MM.1S (cell line): Measurements from ENCODE around the gene NR6A1.

Source experiments
- DNase-seq: peaks from one replicate; pipeline ENCODE4 v3.0.0-alpha.2; 2015
- H2AFZ ChIP-seq: fragments of 300-600 bp; sonication (generic); 2 replicates; pipeline ENCODE4 v1.6.0; 2016; ENCODE audit warnings: antibody characterized with exemption, low read length
- H3F3A ChIP-seq: fragments of 300-600 bp; sonication (generic); 2 replicates; pipeline ENCODE4 v1.6.1; 2016; ENCODE audit warnings: mild to moderate bottlenecking, antibody characterized with exemption, low read length, moderate library complexity, mixed read lengths; ENCODE audit not compliant: insufficient read depth
- H3K27ac ChIP-seq: fragments of 300-600 bp; sonication (generic); 2 replicates; pipeline ENCODE4 v1.5.1; 2016; ENCODE audit warnings: mild to moderate bottlenecking, low read length
- H3K27me3 ChIP-seq: fragments of 300-600 bp; sonication (generic); replicated peaks from 2 replicates; pipeline ENCODE4 v1.6.0; 2016; ENCODE audit warnings: low read length; ENCODE audit not compliant: insufficient read depth
- H3K36me3 ChIP-seq: fragments of 300-600 bp; sonication (generic); replicated peaks from 2 replicates; pipeline ENCODE4 v1.6.1; 2016; ENCODE audit warnings: mild to moderate bottlenecking, low read length, mixed read lengths; ENCODE audit not compliant: insufficient read depth
- H3K4me1 ChIP-seq: fragments of 300-600 bp; sonication (generic); 2 replicates; pipeline ENCODE4 v1.6.1; 2016; ENCODE audit warnings: low read length, mixed read lengths
- H3K4me2 ChIP-seq: fragments of 300-600 bp; sonication (generic); 2 replicates; pipeline ENCODE4 v1.6.0; 2016; ENCODE audit warnings: low read depth, low read length
- H3K4me3 ChIP-seq: fragments of 300-600 bp; sonication (generic); 2 replicates; pipeline ENCODE4 v1.5.1; 2016; ENCODE audit warnings: low read length, mixed read lengths
- H3K79me2 ChIP-seq: fragments of 300-600 bp; sonication (generic); 2 replicates; pipeline ENCODE4 v1.6.1; 2016; ENCODE audit warnings: mixed run types, low read length, mixed read lengths
- H3K9ac ChIP-seq: fragments of 300-600 bp; sonication (generic); 2 replicates; pipeline ENCODE4 v1.6.1; 2016; ENCODE audit warnings: low read length, mixed read lengths
- H3K9me2 ChIP-seq: fragments of 300-600 bp; sonication (generic); replicated peaks from 2 replicates; pipeline ENCODE4 v1.6.1; 2016; ENCODE audit warnings: mild to moderate bottlenecking, low read length, mixed read lengths; ENCODE audit not compliant: insufficient read depth
- H3K9me3 ChIP-seq: fragments of 300-600 bp; sonication (generic); replicated peaks from 2 replicates; pipeline ENCODE4 v1.6.1; 2016; ENCODE audit warnings: mild to moderate bottlenecking, low read length, mixed read lengths; ENCODE audit not compliant: insufficient read depth
- H4K20me1 ChIP-seq: fragments of 300-600 bp; sonication (generic); 2 replicates; pipeline ENCODE4 v1.6.1; 2016; ENCODE audit warnings: mild to moderate bottlenecking, low read length, moderate library complexity, mixed read lengths; ENCODE audit not compliant: insufficient read depth
- EZH2 ChIP-seq: fragments of 300-600 bp; sonication (generic); optimal IDR thresholded peaks from 2 replicates; pipeline ENCODE3; 2017; ENCODE audit warnings: low read depth, mild to moderate bottlenecking, antibody characterized with exemption, low read length, mixed read lengths
- EZH2phosphoT487 ChIP-seq: fragments of 300-600 bp; sonication (generic); IDR thresholded peaks from 2 replicates; pipeline ENCODE4 v1.6.1; 2018; ENCODE audit warnings: antibody characterized with exemption, low read length
- TF ChIP-seq, protein P1 (sequence below): fragments of 300-600 bp; sonication (generic); IDR thresholded peaks from 2 replicates; pipeline ENCODE4 v1.5.1; 2016; ENCODE audit warnings: antibody characterized with exemption, low read length, mixed read lengths

NR6A1 gene

DNA sequence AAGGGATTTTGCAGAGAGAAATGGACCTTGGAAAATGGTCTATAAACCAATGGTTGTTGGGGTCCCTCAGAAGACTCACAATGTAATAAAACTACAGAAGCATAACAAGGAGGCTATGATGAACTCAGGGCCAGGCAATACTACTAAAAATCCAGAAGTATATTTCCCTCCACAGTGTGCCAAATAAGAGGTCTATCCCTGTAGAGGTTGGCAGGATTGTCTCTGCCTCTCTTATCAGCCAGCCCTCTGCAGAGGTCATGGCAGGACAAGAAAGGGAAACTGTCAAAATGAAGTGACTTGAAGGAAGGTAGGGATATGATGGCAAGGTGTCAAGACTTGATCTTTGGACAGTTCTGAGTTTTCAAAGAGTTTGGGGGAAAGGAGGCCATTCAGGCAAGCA is 148.2 kb downstream of the NR6A1 start:
- no peak overlapping the region for H3K27ac ChIP-seq
- H3K27me3 ChIP-seq = no peaks in the 10 kb centered on the region
- H2AFZ ChIP-seq = no peak overlapping the region
- H3K9me2 ChIP-seq = no peaks in the 10 kb centered on the region
- no peaks in the 10 kb centered on the region for H3F3A ChIP-seq
- no peak overlapping the region for H3K9ac ChIP-seq
- H4K20me1 ChIP-seq = no peaks in the 10 kb centered on the region
- TF ChIP-seq EZH2phosphoT487 (no peak), EZH2 (no peak)
- TF ChIP-seq, protein P1, sequence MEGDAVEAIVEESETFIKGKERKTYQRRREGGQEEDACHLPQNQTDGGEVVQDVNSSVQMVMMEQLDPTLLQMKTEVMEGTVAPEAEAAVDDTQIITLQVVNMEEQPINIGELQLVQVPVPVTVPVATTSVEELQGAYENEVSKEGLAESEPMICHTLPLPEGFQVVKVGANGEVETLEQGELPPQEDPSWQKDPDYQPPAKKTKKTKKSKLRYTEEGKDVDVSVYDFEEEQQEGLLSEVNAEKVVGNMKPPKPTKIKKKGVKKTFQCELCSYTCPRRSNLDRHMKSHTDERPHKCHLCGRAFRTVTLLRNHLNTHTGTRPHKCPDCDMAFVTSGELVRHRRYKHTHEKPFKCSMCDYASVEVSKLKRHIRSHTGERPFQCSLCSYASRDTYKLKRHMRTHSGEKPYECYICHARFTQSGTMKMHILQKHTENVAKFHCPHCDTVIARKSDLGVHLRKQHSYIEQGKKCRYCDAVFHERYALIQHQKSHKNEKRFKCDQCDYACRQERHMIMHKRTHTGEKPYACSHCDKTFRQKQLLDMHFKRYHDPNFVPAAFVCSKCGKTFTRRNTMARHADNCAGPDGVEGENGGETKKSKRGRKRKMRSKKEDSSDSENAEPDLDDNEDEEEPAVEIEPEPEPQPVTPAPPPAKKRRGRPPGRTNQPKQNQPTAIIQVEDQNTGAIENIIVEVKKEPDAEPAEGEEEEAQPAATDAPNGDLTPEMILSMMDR = no peak
- no peaks in the 10 kb centered on the region for H3K9me3 ChIP-seq
- H3K79me2 ChIP-seq = no peaks in the 10 kb centered on the region
- H3K4me3 ChIP-seq = no peak overlapping the region
- H3K36me3 ChIP-seq = no peaks in the 10 kb centered on the region
- no peak overlapping the region for H3K4me2 ChIP-seq
- no peak for DNase-seq
- no peaks in the 10 kb centered on the region for H3K4me1 ChIP-seq

DNA sequence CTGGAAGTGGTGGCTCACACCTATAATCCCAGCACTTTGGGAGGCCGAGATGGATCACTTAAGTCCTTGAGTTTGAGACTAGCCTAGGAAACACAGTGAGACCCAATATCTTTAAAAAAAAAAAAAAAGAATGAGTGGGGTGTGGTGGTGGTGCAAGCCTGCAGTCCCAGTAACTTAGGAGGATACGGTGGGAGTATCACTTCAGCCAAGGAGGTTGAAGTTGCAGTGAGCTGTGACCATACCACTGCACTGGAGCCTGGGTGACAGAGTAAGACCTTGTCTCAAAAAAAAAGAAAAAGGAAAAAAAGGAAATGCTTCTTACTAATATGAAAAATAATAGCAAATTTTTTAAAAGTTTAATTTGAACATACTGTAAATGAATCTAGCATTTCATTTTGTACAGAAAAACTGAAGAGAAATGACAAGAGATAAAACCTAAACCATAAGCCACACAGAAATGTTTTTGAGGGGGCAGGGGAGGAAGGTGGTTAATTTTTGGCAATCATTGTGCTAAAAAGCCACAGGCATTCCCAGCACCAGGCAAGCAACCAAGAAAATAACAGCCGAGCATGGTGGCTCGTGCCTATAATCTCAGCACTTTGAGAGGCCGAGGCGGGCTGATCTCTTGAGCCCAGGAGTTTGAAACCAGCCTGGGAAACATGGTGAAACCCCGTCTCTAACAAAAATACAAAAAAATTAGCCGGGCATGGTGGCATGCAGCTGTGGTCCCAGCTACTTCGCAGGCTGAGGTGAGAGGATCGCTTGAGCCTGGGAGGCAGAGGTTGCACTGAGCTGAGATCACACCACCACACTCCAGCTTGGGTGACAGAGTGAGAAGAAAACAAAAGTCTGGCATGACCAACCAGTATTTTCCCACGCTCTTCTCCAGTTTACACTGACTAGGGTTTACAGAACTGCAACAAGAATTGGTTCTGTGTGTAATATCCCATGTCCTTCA is 149.5 kb downstream of the NR6A1 start:
- Histone ChIP-seq H3K27ac (no peak overlapping the region), H3K36me3 (no peaks in the 10 kb centered on the region), H3K4me3 (no peak overlapping the region), H3K9ac (no peak overlapping the region), H3K9me3 (no peaks in the 10 kb centered on the region), H3K4me2 (no peak overlapping the region), H2AFZ (no peak overlapping the region), H3K4me1 (no peaks in the 10 kb centered on the region), H3K27me3 (no peaks in the 10 kb centered on the region), H4K20me1 (no peaks in the 10 kb centered on the region), H3K9me2 (no peaks in the 10 kb centered on the region), H3K79me2 (no peaks in the 10 kb centered on the region), H3F3A (no peaks in the 10 kb centered on the region)
- TF ChIP-seq, protein P1 = no peak
- TF ChIP-seq EZH2phosphoT487 = no peak
- TF ChIP-seq EZH2 = no peak
- no peak for DNase-seq

DNA sequence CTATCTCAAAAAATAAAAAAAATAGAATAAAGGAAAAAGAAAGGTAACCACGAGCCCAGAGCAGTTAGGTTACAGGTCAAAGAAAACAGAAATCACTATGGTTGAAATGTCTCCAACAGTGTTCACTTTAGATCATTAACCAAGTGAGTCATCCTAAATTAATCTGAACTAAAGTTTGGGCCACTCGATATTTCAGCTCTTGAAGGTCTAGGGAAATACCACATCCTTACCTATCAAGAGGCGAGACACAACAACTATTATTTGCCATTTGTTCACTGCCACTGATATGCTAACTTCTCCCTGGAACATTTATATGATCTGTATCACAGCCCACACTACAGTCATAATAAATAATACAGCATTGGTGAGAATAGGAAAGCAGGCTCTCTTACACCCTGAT is 152.6 kb downstream of the NR6A1 start:
- Histone ChIP-seq H3K79me2 (no peaks in the 10 kb centered on the region), H3K4me3 (no peak overlapping the region), H2AFZ (no peak overlapping the region), H3K4me1 (no peaks in the 10 kb centered on the region), H3K36me3 (no peaks in the 10 kb centered on the region), H3K27me3 (no peaks in the 10 kb centered on the region), H3K9me3 (no peaks in the 10 kb centered on the region), H3K27ac (no peak overlapping the region), H3K9me2 (no peaks in the 10 kb centered on the region), H3F3A (no peaks in the 10 kb centered on the region), H3K9ac (no peak overlapping the region), H4K20me1 (no peaks in the 10 kb centered on the region), H3K4me2 (no peak overlapping the region)
- TF ChIP-seq, protein P1 = no peak
- no peak for TF ChIP-seq EZH2phosphoT487
- TF ChIP-seq EZH2 = no peak
- no peak for DNase-seq
